GM12878 (cell line): ENCODE data around the gene BEST4. TPM values are rescaled to one million over a fixed set of nuclear protein-coding genes. Genes with fewer than 3 reads are reported as not detected.
A peak's percentile ranks its signal among the peaks of the same experiment; 100 is the strongest.

ENCODE experiments used
- ATAC-seq: fragments of 200-7000 bp; cut with Tn5 transposase; 3 replicates; pipeline ENCODE4 v1.9.1; 2020; ENCODE audit warnings: mild to moderate bottlenecking, moderate library complexity
- BruUV-seq: library from RNA; stranded (reverse); fragments of 400-500 nt; replicated peaks from 2 replicates; lab custom pipeline; 2021; lab: Mats Ljungman, UMichigan
- CTCF ChIA-PET: fragments of 300-600 bp; sonication (Branson Sonifier 250); formaldehyde crosslinking; extraction: SDS; loops from one replicate; lab custom pipeline; 2021; ENCODE audit warnings: inconsistent platforms; lab: Yijun Ruan, JAX
- POLR2A ChIA-PET: fragments of 350-600 bp; formaldehyde crosslinking; extraction: SDS; loops from one replicate; lab custom pipeline; 2021; ENCODE audit warnings: inconsistent platforms; lab: Charles Lee
- RAD21 ChIA-PET: fragments of 300-600 bp; sonication (Branson Sonifier 250); formaldehyde crosslinking; loops from one replicate; lab custom pipeline; 2023; ENCODE audit warnings: antibody characterized with exemption; ENCODE audit not compliant: unreplicated experiment; lab: Charles Lee
- SMC1A ChIA-PET: fragments of 300-600 bp; sonication (Branson Sonifier 250); formaldehyde crosslinking; loops from one replicate; lab custom pipeline; 2023; ENCODE audit not compliant: unreplicated experiment, uncharacterized antibody; lab: Charles Lee
- DNase-seq: peaks from one replicate; pipeline ENCODE4 v3.0.0-alpha.2; 2011; ENCODE audit warnings: low read depth, low spot score
- FAIRE-seq: peaks from 3 replicates; lab custom pipeline; 2011; peaks lifted over from hg19 to GRCh38; lab: Jason Lieb, UNC
- H2AFZ ChIP-seq: 2 replicates; pipeline ENCODE4 v1.6.0; 2011; ENCODE audit warnings: low read depth, low read length, control low read depth; ENCODE audit not compliant: control insufficient read depth
- H3K27ac ChIP-seq: 2 replicates; pipeline ENCODE4 v1.5.1; 2011; ENCODE audit warnings: control low read depth; ENCODE audit not compliant: control insufficient read depth, insufficient read depth
- H3K27me3 ChIP-seq, 2 experiments: replicated peaks in 1 of 2; 2 replicates each; pipeline versions ENCODE4 v1.6.0 to v1.6.1; 2011; ENCODE audit warnings: low read length in 1 of 2; ENCODE audit not compliant: control insufficient read depth in 2 of 2, insufficient read depth in 2 of 2
- H3K36me3 ChIP-seq, 2 experiments: 2 replicates each; pipeline ENCODE4 v1.5.1; 2011; ENCODE audit warnings: low read length in 1 of 2; ENCODE audit not compliant: control insufficient read depth in 2 of 2, insufficient read depth in 2 of 2
- H3K4me1 ChIP-seq: 2 replicates; pipeline ENCODE4 v1.6.1; 2011; ENCODE audit warnings: mild to moderate bottlenecking, low read length, moderate library complexity, mixed read lengths; ENCODE audit not compliant: control insufficient read depth, insufficient read depth
- H3K4me2 ChIP-seq: 2 replicates; pipeline ENCODE4 v1.6.0; 2011; ENCODE audit warnings: control low read depth; ENCODE audit not compliant: control insufficient read depth, insufficient read depth
- H3K4me3 ChIP-seq: fragments of 200-600 bp; sonication (generic); 2 replicates; pipeline ENCODE4 v1.5.1; 2016
- H3K79me2 ChIP-seq: 2 replicates; pipeline ENCODE4 v1.6.0; 2011; ENCODE audit warnings: low read length; ENCODE audit not compliant: control insufficient read depth, insufficient read depth
- H3K9ac ChIP-seq: 2 replicates; pipeline ENCODE4 v1.8.0; 2011; ENCODE audit warnings: low read length, control low read depth, mixed read lengths; ENCODE audit not compliant: control insufficient read depth, insufficient read depth
- H3K9me3 ChIP-seq: replicated peaks from 3 replicates; pipeline ENCODE4 v1.5.1; 2011; ENCODE audit warnings: mild to moderate bottlenecking, low read length; ENCODE audit not compliant: control insufficient read depth, insufficient read depth
- H4K20me1 ChIP-seq: 2 replicates; pipeline ENCODE4 v1.6.0; 2011; ENCODE audit not compliant: control insufficient read depth, insufficient read depth
- BMI1 ChIP-seq: fragments of 450-650 bp; IDR thresholded peaks from 2 replicates; pipeline ENCODE4 v1.6.1; 2016; ENCODE audit warnings: mild to moderate bottlenecking, moderate library complexity, borderline replicate concordance
- ESRRA ChIP-seq: IDR thresholded peaks from 2 replicates; pipeline ENCODE4 v1.6.1; 2012; ENCODE audit warnings: mild to moderate bottlenecking, low read length, improper control_type of control experiment
- GATAD2B ChIP-seq: fragments of 450-650 bp; conservative IDR thresholded peaks from 2 replicates; pipeline ENCODE4 v1.6.1; 2017; ENCODE audit warnings: low read depth, mild to moderate bottlenecking, moderate library complexity
- HCFC1 ChIP-seq: fragments of 150-350 bp; IDR thresholded peaks from 2 replicates; pipeline ENCODE4 v1.6.1; 2014; ENCODE audit warnings: low read length
- JUNB ChIP-seq: IDR thresholded peaks from 2 replicates; pipeline ENCODE4 v1.6.1; 2016; ENCODE audit warnings: antibody characterized with exemption, mild to moderate bottlenecking
- MYB ChIP-seq: fragments of 150-350 bp; IDR thresholded peaks from 2 replicates; pipeline ENCODE4 v1.6.1; 2014; ENCODE audit warnings: mild to moderate bottlenecking, low read depth, low read length, borderline replicate concordance
- NR2F1 ChIP-seq: fragments of 450-650 bp; conservative IDR thresholded peaks from 2 replicates; pipeline ENCODE4 v1.6.1; 2017; ENCODE audit warnings: mild to moderate bottlenecking
- RBBP5 ChIP-seq: fragments of 200-600 bp; sonication (generic); conservative IDR thresholded peaks from 2 replicates; pipeline ENCODE4 v1.6.1; 2016
- RUNX3 ChIP-seq: IDR thresholded peaks from 2 replicates; pipeline ENCODE4 v1.6.1; 2012; ENCODE audit warnings: low read length, inconsistent platforms
- SMAD5 ChIP-seq: IDR thresholded peaks from 2 replicates; pipeline ENCODE4 v1.6.1; 2016; ENCODE audit warnings: antibody characterized with exemption, low read depth
- WGBS: methylation state at CpG from one replicate; pipeline ENCODE4 v1.1.6; 2016; ENCODE audit warnings: low lambda C conversion rate; ENCODE audit not compliant: insufficient replicate concordance, insufficient coverage; ENCODE audit errors: missing lambda C conversion rate; 5-methylcytosine and 5-hydroxymethylcytosine counted together
- in situ Hi-C: fragments of 300-500 bp; cut with MboI; formaldehyde crosslinking; loops from 9 replicates; pipeline ENCODE4 v1.14.3; 2018; ENCODE audit warnings: mixed read lengths
- intact Hi-C: fragments of 100-400 bp; cut with micrococcal nuclease; formaldehyde crosslinking; loops from one replicate; pipeline ENCODE4 v1.14.2; 2022; ENCODE audit not compliant: unreplicated experiment
- polyA plus RNA-seq, 11 experiments: library from polyadenylated mRNA; depleted of rRNA in 4 of 11; unstranded in 6 of 11; stranded (reverse) in 5 of 11; fragments of >200 nt; fragmentation: Nextera tagmentation in 4 of 11; fragmentation: Illumina TruSeq in 1 of 11; extraction: Ambion mirVana in 4 of 11; extraction: Trizol in 1 of 11; gene quantifications; 1 replicate in 1 of 11; 2 replicates in 10 of 11; pipeline versions ENCODE4 v1.2.1 to v1.2.3, GENCODE V29; 2011 to 2016; ENCODE audit warnings: inconsistent platforms in 2 of 11, missing spikeins in 2 of 11, low read depth in 1 of 11
- total RNA-seq, 4 experiments: library from RNA; depleted of rRNA in 3 of 4; stranded (reverse); fragments of >200 nt in 3 of 4; fragmentation: Illumina TruSeq in 1 of 4; extraction: Trizol in 1 of 4; gene quantifications; 2 replicates each; pipeline versions ENCODE4 v1.2.1 to v1.2.3, GENCODE V29; 2013 to 2021
- TF ChIP-seq, protein P1 (sequence below): fragments of 450-650 bp; IDR thresholded peaks from 2 replicates; pipeline ENCODE4 v1.6.1; 2017; ENCODE audit warnings: antibody characterized with exemption, mild to moderate bottlenecking, moderate library complexity
- TF ChIP-seq, protein P2 (sequence below): fragments of 450-650 bp; IDR thresholded peaks from 2 replicates; pipeline ENCODE4 v1.6.1; 2017; ENCODE audit warnings: low read depth, mild to moderate bottlenecking, moderate library complexity
- TF ChIP-seq, protein P3 (sequence below): fragments of 450-650 bp; IDR thresholded peaks from 2 replicates; pipeline ENCODE4 v1.6.1; 2017; ENCODE audit warnings: borderline replicate concordance
- TF ChIP-seq, protein P4 (sequence below): IDR thresholded peaks from 2 replicates; pipeline ENCODE4 v1.6.1; 2011; ENCODE audit warnings: borderline replicate concordance, low read depth, mild to moderate bottlenecking, moderate library complexity, low read length; ENCODE audit not compliant: insufficient read depth, poor library complexity, severe bottlenecking

BEST4 gene
- total and polyA plus RNA-seq, 10 of the 15 experiments (the other 5 are each of a cell fraction or from before 2014, with no cell fraction given), result 0.06 to 1.3 (median 0.42) TPM

DNA sequence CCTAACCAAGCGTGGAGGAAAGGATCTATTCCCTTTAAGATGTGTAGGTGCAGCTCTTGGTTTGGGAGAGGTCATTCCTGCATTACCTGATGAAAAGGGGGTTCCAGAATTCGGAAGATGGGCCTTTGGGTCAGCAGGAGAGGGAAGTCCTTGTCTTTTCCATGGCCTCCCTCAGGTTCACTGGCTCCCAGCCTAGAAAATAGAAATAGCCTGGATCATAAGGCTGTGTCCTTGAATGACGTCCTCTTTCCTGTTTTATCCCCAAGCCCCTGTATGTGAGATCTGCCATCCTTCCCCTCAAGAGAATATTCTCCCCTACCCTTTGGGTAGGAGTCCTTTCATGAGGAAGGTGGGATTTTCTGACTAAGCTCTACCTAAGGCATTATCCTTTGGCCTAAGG is 27.1 kb downstream of the BEST4 start:
- Histone ChIP-seq H3K4me3 (no peak overlapping the region), H3K4me2 (no peak overlapping the region), H2AFZ (no peak overlapping the region), H3K4me1 (peaks cover 14% of the 10 kb centered on the region), H3K27me3 (no peaks in the 10 kb centered on the region), H4K20me1 (no peaks in the 10 kb centered on the region), H3K27ac (no peak overlapping the region), H3K79me2 (no peaks in the 10 kb centered on the region), H3K9me3 (no peaks in the 10 kb centered on the region), H3K9ac (no peak overlapping the region), H3K36me3 (peaks cover 37 to 55% of the 10 kb centered on the region in 2 experiments)
- ChIA-PET RAD21 (interaction anchor here (0.6 kb wide), 1 partner anchor 23 kb away, joined by 5 read pairs; no protein-coding TSS in a partner anchor), SMC1A (interaction anchor here (0.9 kb wide), 1 partner anchor 14 kb away, joined by 3 read pairs; no protein-coding TSS in a partner anchor), POLR2A (no interaction called here), CTCF (no interaction called here)
- FAIRE-seq, result no peak
- ATAC-seq, result no peak
- in situ Hi-C loops, result no loop called here
- intact Hi-C loops, result no loop called here
- TF ChIP-seq JUNB, result no peak
- TF ChIP-seq, protein P1, sequence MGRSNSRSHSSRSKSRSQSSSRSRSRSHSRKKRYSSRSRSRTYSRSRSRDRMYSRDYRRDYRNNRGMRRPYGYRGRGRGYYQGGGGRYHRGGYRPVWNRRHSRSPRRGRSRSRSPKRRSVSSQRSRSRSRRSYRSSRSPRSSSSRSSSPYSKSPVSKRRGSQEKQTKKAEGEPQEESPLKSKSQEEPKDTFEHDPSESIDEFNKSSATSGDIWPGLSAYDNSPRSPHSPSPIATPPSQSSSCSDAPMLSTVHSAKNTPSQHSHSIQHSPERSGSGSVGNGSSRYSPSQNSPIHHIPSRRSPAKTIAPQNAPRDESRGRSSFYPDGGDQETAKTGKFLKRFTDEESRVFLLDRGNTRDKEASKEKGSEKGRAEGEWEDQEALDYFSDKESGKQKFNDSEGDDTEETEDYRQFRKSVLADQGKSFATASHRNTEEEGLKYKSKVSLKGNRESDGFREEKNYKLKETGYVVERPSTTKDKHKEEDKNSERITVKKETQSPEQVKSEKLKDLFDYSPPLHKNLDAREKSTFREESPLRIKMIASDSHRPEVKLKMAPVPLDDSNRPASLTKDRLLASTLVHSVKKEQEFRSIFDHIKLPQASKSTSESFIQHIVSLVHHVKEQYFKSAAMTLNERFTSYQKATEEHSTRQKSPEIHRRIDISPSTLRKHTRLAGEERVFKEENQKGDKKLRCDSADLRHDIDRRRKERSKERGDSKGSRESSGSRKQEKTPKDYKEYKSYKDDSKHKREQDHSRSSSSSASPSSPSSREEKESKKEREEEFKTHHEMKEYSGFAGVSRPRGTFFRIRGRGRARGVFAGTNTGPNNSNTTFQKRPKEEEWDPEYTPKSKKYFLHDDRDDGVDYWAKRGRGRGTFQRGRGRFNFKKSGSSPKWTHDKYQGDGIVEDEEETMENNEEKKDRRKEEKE, result no peak
- no peak for TF ChIP-seq BMI1
- TF ChIP-seq HCFC1, result no peak
- TF ChIP-seq, protein P2, sequence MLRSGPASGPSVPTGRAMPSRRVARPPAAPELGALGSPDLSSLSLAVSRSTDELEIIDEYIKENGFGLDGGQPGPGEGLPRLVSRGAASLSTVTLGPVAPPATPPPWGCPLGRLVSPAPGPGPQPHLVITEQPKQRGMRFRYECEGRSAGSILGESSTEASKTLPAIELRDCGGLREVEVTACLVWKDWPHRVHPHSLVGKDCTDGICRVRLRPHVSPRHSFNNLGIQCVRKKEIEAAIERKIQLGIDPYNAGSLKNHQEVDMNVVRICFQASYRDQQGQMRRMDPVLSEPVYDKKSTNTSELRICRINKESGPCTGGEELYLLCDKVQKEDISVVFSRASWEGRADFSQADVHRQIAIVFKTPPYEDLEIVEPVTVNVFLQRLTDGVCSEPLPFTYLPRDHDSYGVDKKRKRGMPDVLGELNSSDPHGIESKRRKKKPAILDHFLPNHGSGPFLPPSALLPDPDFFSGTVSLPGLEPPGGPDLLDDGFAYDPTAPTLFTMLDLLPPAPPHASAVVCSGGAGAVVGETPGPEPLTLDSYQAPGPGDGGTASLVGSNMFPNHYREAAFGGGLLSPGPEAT, result no peak
- TF ChIP-seq RBBP5, result no peak
- TF ChIP-seq, protein P3, sequence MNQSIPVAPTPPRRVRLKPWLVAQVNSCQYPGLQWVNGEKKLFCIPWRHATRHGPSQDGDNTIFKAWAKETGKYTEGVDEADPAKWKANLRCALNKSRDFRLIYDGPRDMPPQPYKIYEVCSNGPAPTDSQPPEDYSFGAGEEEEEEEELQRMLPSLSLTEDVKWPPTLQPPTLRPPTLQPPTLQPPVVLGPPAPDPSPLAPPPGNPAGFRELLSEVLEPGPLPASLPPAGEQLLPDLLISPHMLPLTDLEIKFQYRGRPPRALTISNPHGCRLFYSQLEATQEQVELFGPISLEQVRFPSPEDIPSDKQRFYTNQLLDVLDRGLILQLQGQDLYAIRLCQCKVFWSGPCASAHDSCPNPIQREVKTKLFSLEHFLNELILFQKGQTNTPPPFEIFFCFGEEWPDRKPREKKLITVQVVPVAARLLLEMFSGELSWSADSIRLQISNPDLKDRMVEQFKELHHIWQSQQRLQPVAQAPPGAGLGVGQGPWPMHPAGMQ, result no peak
- TF ChIP-seq MYB, result no peak
- TF ChIP-seq ESRRA, result no peak
- no peak for TF ChIP-seq RUNX3
- TF ChIP-seq, protein P4, sequence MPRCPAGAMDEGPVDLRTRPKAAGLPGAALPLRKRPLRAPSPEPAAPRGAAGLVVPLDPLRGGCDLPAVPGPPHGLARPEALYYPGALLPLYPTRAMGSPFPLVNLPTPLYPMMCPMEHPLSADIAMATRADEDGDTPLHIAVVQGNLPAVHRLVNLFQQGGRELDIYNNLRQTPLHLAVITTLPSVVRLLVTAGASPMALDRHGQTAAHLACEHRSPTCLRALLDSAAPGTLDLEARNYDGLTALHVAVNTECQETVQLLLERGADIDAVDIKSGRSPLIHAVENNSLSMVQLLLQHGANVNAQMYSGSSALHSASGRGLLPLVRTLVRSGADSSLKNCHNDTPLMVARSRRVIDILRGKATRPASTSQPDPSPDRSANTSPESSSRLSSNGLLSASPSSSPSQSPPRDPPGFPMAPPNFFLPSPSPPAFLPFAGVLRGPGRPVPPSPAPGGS, result no peak
- TF ChIP-seq SMAD5, result no peak
- no peak for TF ChIP-seq GATAD2B
- TF ChIP-seq NR2F1, result no peak
- no peak for DNase-seq
- WGBS, result 76% methylated on average over 3 of the region's 3 CpGs
- BruUV-seq, result TSS peak; percentile 14
